HL-60 (cell line): ENCODE data around the gene PHC2.

ENCODE experiments used
- CTCF ChIP-seq: IDR thresholded peaks from one replicate; pipeline ENCODE4 v1.5.1; 2011; ENCODE audit warnings: low read length, control low read depth, inconsistent platforms; ENCODE audit not compliant: insufficient read depth
- POLR2AphosphoS5 ChIP-seq: IDR thresholded peaks from 2 replicates; pipeline ENCODE4 v1.6.1; 2012; ENCODE audit warnings: low read depth

GRCh38 chr1:33341190-33341589 lies 89.7 kb downstream of the PHC2 start:
- no peak for TF ChIP-seq CTCF
- TF ChIP-seq POLR2AphosphoS5, result no peak
